Measurements from ENCODE around the gene ZNF175. TPM values are rescaled to one million over a fixed set of nuclear protein-coding genes. Genes with fewer than 3 reads are reported as not detected.
A peak's percentile ranks its signal among the peaks of the same experiment; 100 is the strongest.

Gene ZNF175
- polyA plus RNA-seq, 1 donor = 10.4 TPM

DNA sequence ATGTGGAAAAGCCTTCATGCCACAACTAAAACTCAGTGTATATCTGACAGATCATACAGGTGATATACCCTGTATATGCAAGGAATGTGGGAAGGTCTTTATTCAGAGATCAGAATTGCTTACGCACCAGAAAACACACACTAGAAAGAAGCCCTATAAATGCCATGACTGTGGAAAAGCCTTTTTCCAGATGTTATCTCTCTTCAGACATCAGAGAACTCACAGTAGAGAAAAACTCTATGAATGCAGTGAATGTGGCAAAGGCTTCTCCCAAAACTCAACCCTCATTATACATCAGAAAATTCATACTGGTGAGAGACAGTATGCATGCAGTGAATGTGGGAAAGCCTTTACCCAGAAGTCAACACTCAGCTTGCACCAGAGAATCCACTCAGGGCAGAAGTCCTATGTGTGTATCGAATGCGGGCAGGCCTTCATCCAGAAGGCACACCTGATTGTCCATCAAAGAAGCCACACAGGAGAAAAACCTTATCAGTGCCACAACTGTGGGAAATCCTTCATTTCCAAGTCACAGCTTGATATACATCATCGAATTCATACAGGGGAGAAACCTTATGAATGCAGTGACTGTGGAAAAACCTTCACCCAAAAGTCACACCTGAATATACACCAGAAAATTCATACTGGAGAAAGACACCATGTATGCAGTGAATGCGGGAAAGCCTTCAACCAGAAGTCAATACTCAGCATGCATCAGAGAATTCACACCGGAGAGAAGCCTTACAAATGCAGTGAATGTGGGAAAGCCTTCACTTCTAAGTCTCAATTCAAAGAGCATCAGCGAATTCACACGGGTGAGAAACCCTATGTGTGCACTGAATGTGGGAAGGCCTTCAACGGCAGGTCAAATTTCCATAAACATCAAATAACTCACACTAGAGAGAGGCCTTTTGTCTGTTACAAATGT lies 16.4 kb downstream of the ZNF175 start:
- Histone ChIP-seq H3K4me3 (ENCODE audit: low read length) (no peak overlapping the region), H3K27ac (ENCODE audit: low read length) (no peak overlapping the region), H3K36me3 (ENCODE audit: control insufficient read depth, insufficient read depth, low read length) (peaks cover 31% of the 10 kb centered on the region), H3K4me1 (ENCODE audit: control insufficient read depth, insufficient read depth, low read length) (no peaks in the 10 kb centered on the region), H3K9me3 (ENCODE audit: control insufficient read depth, low read depth, low read length) (peaks cover 3% of the 10 kb centered on the region), H3K27me3 (ENCODE audit: control insufficient read depth, insufficient read depth, low read length) (no peaks in the 10 kb centered on the region)
- DNase-seq = no peak
- WGBS (ENCODE audit: insufficient coverage, low lambda C conversion rate) = 100% methylated on average over 1 of the region's 9 CpGs

- no CpG with 5 or more reads among the region's 2 CpGs for WGBS (ENCODE audit: insufficient coverage, low lambda C conversion rate)
- DNase-seq = no peak
- peaks cover 3% of the 10 kb centered on the region for H3K9me3 ChIP-seq (ENCODE audit: control insufficient read depth, low read depth, low read length)
- peaks cover 7% of the 10 kb centered on the region for H3K4me1 ChIP-seq (ENCODE audit: control insufficient read depth, insufficient read depth, low read length)
- no peaks in the 10 kb centered on the region for H3K27me3 ChIP-seq (ENCODE audit: control insufficient read depth, insufficient read depth, low read length)
- H3K27ac ChIP-seq (ENCODE audit: low read length) = no peak overlapping the region
- peaks cover 22% of the 10 kb centered on the region for H3K36me3 ChIP-seq (ENCODE audit: control insufficient read depth, insufficient read depth, low read length)
- no peak overlapping the region for H3K4me3 ChIP-seq (ENCODE audit: low read length)
These were observed 18.4 kb downstream of the ZNF175 start for GRCh38 chr19:51589511-51589910.

GRCh38 chr19:51590441-51590840 lies 19.4 kb downstream of the ZNF175 start:
- Histone ChIP-seq H3K27ac (ENCODE audit: low read length) (no peak overlapping the region), H3K4me1 (ENCODE audit: control insufficient read depth, insufficient read depth, low read length) (peaks cover 7% of the 10 kb centered on the region), H3K9me3 (ENCODE audit: control insufficient read depth, low read depth, low read length) (peaks cover 3% of the 10 kb centered on the region), H3K4me3 (ENCODE audit: low read length) (no peak overlapping the region), H3K27me3 (ENCODE audit: control insufficient read depth, insufficient read depth, low read length) (no peaks in the 10 kb centered on the region), H3K36me3 (ENCODE audit: control insufficient read depth, insufficient read depth, low read length) (peaks cover 20% of the 10 kb centered on the region)
- no CpG with 5 or more reads among the region's 3 CpGs for WGBS (ENCODE audit: insufficient coverage, low lambda C conversion rate)
- no peak for DNase-seq

DNA sequence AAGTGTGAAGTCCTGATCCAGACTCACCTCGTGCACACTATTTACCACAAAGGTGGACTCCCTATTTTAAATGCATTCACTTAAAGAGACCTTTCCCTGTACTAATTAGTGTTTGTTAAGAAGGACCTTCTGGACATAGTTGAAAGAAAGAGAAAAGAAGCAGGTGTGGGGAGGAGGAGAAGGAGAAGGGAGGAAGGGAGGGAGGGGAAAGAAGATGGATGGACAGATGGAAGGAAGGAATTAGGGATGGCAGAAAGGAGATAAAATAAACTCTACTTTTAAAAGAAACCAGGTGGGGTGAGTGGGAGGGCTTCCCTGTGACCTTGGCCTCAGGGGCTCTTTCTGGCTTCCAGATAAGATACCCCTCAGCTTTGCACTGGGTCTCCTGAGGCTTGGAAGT lies 21.4 kb downstream of the ZNF175 start:
- Histone ChIP-seq H3K4me3 (ENCODE audit: low read length) (no peak overlapping the region), H3K9me3 (ENCODE audit: control insufficient read depth, low read depth, low read length) (peaks cover 1% of the 10 kb centered on the region), H3K36me3 (ENCODE audit: control insufficient read depth, insufficient read depth, low read length) (peaks cover 4% of the 10 kb centered on the region), H3K4me1 (ENCODE audit: control insufficient read depth, insufficient read depth, low read length) (peaks cover 7% of the 10 kb centered on the region), H3K27ac (ENCODE audit: low read length) (no peak overlapping the region), H3K27me3 (ENCODE audit: control insufficient read depth, insufficient read depth, low read length) (no peaks in the 10 kb centered on the region)
- DNase-seq = no peak
- WGBS (ENCODE audit: insufficient coverage, low lambda C conversion rate) = 71% methylated on average over 1 of the region's 1 CpG

GRCh38 chr19:51593138-51593890 lies 22.2 kb downstream of the ZNF175 start:
- Histone ChIP-seq H3K36me3 (ENCODE audit: control insufficient read depth, insufficient read depth, low read length) (no peaks in the 10 kb centered on the region), H3K4me3 (ENCODE audit: low read length) (peak overlapping the region; percentile 76), H3K27me3 (ENCODE audit: control insufficient read depth, insufficient read depth, low read length) (peaks cover 2% of the 10 kb centered on the region), H3K27ac (ENCODE audit: low read length) (peak overlapping the region; percentile 61), H3K4me1 (ENCODE audit: control insufficient read depth, insufficient read depth, low read length) (peaks cover 7% of the 10 kb centered on the region), H3K9me3 (ENCODE audit: control insufficient read depth, low read depth, low read length) (peaks cover under 1% of the 10 kb centered on the region)
- peak; percentile 3 to 19 for DNase-seq
- no CpG with 5 or more reads among the region's 10 CpGs for WGBS (ENCODE audit: insufficient coverage, low lambda C conversion rate)

DNA sequence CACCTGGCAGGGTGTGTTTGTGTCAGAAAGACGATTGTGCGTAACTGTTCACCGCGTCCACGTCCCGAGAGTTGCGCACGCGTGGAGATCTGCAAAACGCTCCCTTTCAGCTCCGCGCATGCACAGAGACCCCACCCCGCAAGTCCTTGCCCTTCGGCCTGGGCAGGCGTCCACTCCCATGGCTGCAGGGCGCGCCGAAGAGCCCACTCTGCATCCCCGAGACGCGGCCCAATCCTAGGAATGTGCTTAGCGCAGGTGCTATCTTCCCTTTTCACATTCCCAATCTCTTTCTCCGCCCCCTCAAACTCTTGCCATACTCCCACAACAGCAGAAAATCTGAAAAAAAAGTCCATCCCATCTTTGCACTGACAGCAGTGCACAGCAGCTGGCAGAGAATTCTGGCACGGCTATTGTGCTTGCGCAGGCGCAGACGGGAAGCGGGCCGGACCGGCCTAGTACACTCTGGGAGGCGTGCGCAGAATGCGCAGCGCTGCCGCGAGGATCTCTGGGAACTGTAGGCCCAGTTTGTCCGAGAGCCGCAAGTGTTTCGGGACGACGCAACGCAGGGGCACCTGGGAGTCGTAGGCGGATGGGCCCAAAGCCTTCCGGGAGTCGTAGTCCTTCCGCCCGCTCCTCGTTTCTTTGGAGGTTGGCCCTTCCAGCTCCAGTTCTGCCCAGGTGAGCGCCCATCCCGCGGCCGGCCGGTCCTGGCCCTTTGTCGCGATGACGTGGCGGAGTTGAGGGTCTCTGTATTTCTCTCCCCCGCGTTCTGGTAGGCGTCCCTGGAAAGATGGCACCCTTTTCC lies 23.1 kb downstream of the ZNF175 start:
- no CpG with 5 or more reads among the region's 61 CpGs for WGBS (ENCODE audit: insufficient coverage, low lambda C conversion rate)

GRCh38 chr19:51594774-51595109 lies 23.7 kb downstream of the ZNF175 start:
- H3K4me1 ChIP-seq (ENCODE audit: control insufficient read depth, insufficient read depth, low read length) = peaks cover 7% of the 10 kb centered on the region
- H3K36me3 ChIP-seq (ENCODE audit: control insufficient read depth, insufficient read depth, low read length) = no peaks in the 10 kb centered on the region
- peak overlapping the region; percentile 76 for H3K4me3 ChIP-seq (ENCODE audit: low read length)
- no CpG with 5 or more reads among the region's 6 CpGs for WGBS (ENCODE audit: insufficient coverage, low lambda C conversion rate)
- peaks cover 4% of the 10 kb centered on the region for H3K9me3 ChIP-seq (ENCODE audit: control insufficient read depth, low read depth, low read length)
- no peak for DNase-seq
- H3K27me3 ChIP-seq (ENCODE audit: control insufficient read depth, insufficient read depth, low read length) = peaks cover 14% of the 10 kb centered on the region
- H3K27ac ChIP-seq (ENCODE audit: low read length) = peak overlapping the region; percentile 25

More for the DNA sequence above, 23.1 kb downstream of the ZNF175 start:
- H3K27me3 ChIP-seq (ENCODE audit: control insufficient read depth, insufficient read depth, low read length) = peaks cover 10% of the 10 kb centered on the region
- H3K27ac ChIP-seq (ENCODE audit: low read length) = peak overlapping the region; percentile 61
- H3K4me1 ChIP-seq (ENCODE audit: control insufficient read depth, insufficient read depth, low read length) = peaks cover 7% of the 10 kb centered on the region
- peak overlapping the region; percentile 76 for H3K4me3 ChIP-seq (ENCODE audit: low read length)
- H3K9me3 ChIP-seq (ENCODE audit: control insufficient read depth, low read depth, low read length) = peaks cover 4% of the 10 kb centered on the region
- peak; percentile 98 to 99 for DNase-seq
- no peaks in the 10 kb centered on the region for H3K36me3 ChIP-seq (ENCODE audit: control insufficient read depth, insufficient read depth, low read length)

DNA sequence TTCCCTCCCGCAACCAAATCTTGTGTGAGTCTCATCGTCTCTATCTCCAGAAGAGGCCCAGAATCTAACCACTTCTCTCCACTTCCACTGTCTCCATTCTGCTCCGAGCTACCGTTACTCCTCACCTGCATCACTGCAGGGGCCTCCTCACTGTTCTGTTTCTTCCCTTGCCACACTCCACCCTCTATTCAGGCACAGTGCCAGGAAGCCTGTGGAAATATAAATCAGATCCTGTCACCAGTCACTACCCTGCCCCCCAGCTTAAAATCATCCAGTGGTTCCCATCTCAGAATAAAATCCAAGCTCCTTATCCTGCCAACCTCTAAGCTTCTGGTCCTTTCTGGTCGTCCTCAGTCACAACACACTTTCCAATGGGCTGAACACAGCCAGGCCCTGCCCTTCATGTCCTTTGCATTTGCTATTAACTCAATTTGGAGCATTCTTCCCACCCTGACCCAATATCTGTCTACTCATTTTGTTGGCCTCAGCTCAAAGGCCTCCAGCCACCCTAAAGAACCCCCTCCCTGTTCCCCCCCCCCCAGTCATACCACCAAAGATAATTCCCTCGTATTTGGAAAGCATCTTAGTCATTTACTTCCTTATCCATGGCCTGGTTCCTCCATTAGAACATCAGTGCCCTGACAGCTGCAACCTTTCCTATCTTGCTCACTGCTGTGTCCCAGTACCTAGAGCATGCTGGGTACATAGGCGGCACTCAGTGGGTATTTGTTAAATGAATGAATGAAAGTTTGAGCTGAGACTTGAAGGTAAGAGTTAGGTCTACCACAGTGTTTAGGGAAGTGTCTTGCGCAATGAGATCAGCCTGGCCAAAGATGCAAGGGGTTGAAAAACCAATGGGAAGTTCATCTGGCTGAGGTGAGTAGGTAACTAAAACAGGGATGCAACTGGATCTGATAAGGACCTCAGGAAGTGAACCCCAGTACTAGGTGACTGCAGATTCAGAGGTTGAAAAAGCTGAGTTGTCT lies 24.4 kb downstream of the ZNF175 start:
- Histone ChIP-seq H3K9me3 (ENCODE audit: control insufficient read depth, low read depth, low read length) (peaks cover 4% of the 10 kb centered on the region), H3K36me3 (ENCODE audit: control insufficient read depth, insufficient read depth, low read length) (no peaks in the 10 kb centered on the region), H3K4me3 (ENCODE audit: low read length) (no peak overlapping the region), H3K4me1 (ENCODE audit: control insufficient read depth, insufficient read depth, low read length) (peaks cover 7% of the 10 kb centered on the region), H3K27ac (ENCODE audit: low read length) (no peak overlapping the region), H3K27me3 (ENCODE audit: control insufficient read depth, insufficient read depth, low read length) (peaks cover 21% of the 10 kb centered on the region)
- DNase-seq = no peak
- WGBS (ENCODE audit: insufficient coverage, low lambda C conversion rate) = 100% methylated on average over 2 of the region's 8 CpGs

GRCh38 chr19:51598159-51598915 lies 27.3 kb downstream of the ZNF175 start:
- Histone ChIP-seq H3K27me3 (ENCODE audit: control insufficient read depth, insufficient read depth, low read length) (peaks cover 38% of the 10 kb centered on the region), H3K4me1 (ENCODE audit: control insufficient read depth, insufficient read depth, low read length) (peaks cover 2% of the 10 kb centered on the region), H3K36me3 (ENCODE audit: control insufficient read depth, insufficient read depth, low read length) (no peaks in the 10 kb centered on the region), H3K9me3 (ENCODE audit: control insufficient read depth, low read depth, low read length) (peaks cover 4% of the 10 kb centered on the region), H3K27ac (ENCODE audit: low read length) (no peak overlapping the region), H3K4me3 (ENCODE audit: low read length) (no peak overlapping the region)
- WGBS (ENCODE audit: insufficient coverage, low lambda C conversion rate) = no CpG with 5 or more reads among the region's 31 CpGs
- no peak for DNase-seq
